ENCODE results near the gene TMBIM6.

GRCh38 chr12:49806321-49806813, 65.0 kb downstream of the TMBIM6 start:
- TF ChIP-seq, protein P1, sequence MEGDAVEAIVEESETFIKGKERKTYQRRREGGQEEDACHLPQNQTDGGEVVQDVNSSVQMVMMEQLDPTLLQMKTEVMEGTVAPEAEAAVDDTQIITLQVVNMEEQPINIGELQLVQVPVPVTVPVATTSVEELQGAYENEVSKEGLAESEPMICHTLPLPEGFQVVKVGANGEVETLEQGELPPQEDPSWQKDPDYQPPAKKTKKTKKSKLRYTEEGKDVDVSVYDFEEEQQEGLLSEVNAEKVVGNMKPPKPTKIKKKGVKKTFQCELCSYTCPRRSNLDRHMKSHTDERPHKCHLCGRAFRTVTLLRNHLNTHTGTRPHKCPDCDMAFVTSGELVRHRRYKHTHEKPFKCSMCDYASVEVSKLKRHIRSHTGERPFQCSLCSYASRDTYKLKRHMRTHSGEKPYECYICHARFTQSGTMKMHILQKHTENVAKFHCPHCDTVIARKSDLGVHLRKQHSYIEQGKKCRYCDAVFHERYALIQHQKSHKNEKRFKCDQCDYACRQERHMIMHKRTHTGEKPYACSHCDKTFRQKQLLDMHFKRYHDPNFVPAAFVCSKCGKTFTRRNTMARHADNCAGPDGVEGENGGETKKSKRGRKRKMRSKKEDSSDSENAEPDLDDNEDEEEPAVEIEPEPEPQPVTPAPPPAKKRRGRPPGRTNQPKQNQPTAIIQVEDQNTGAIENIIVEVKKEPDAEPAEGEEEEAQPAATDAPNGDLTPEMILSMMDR (conservative IDR thresholded peaks at IDR 0.05; ENCODE audit: low read length) = no peak
- TF ChIP-seq EZH2phosphoT487 (IDR thresholded peaks at IDR 0.05; ENCODE audit: borderline replicate concordance, low read depth, low read length) = no peak

Data from OCI-LY7 (cell line).